ENCODE data around the gene AGAP3.

- TF ChIP-seq CTCF (IDR thresholded peaks at IDR 0.05; ENCODE audit: low read depth, low read length, missing input control), result no peak
- no peak for TF ChIP-seq TAF1 (conservative IDR thresholded peaks at IDR 0.05)
- TF ChIP-seq REST (IDR thresholded peaks at IDR 0.05), result no peak
- no peak for TF ChIP-seq RAD21 (IDR thresholded peaks at IDR 0.05)
- TF ChIP-seq YY1 (IDR thresholded peaks at IDR 0.05), result no peak
Observed at GRCh38 chr7:151095123-151095797, 9.0 kb downstream of the AGAP3 start.
